Skeletal muscle satellite cell (primary cell): ENCODE measurements around the gene GPR78.

ENCODE experiments used
- H3K27me3 ChIP-seq: 2 replicates; pipeline ENCODE4 v1.7.0; 2013; ENCODE audit warnings: low read length; ENCODE audit not compliant: control insufficient read depth, insufficient read depth
- H3K36me3 ChIP-seq: 2 replicates; pipeline ENCODE4 v1.7.0; 2013; ENCODE audit warnings: mild to moderate bottlenecking, control low read depth, low read length; ENCODE audit not compliant: insufficient read depth
- H3K4me1 ChIP-seq: 2 replicates; pipeline ENCODE4 v1.7.0; 2013; ENCODE audit warnings: low read length; ENCODE audit not compliant: control insufficient read depth, insufficient read depth
- H3K4me2 ChIP-seq: 2 replicates; pipeline ENCODE4 v1.7.0; 2013; ENCODE audit warnings: mild to moderate bottlenecking, low read length
- H3K4me3 ChIP-seq: 2 replicates; pipeline ENCODE4 v1.7.0; 2013; ENCODE audit warnings: low read length
- H3K9ac ChIP-seq: 2 replicates; pipeline ENCODE4 v1.7.0; 2013; ENCODE audit warnings: mild to moderate bottlenecking, low read depth, low read length, moderate library complexity
- H3K9me3 ChIP-seq: replicated peaks from 2 replicates; pipeline ENCODE4 v1.7.0; 2013; ENCODE audit warnings: mild to moderate bottlenecking, control low read depth, low read length

Gene GPR78

DNA sequence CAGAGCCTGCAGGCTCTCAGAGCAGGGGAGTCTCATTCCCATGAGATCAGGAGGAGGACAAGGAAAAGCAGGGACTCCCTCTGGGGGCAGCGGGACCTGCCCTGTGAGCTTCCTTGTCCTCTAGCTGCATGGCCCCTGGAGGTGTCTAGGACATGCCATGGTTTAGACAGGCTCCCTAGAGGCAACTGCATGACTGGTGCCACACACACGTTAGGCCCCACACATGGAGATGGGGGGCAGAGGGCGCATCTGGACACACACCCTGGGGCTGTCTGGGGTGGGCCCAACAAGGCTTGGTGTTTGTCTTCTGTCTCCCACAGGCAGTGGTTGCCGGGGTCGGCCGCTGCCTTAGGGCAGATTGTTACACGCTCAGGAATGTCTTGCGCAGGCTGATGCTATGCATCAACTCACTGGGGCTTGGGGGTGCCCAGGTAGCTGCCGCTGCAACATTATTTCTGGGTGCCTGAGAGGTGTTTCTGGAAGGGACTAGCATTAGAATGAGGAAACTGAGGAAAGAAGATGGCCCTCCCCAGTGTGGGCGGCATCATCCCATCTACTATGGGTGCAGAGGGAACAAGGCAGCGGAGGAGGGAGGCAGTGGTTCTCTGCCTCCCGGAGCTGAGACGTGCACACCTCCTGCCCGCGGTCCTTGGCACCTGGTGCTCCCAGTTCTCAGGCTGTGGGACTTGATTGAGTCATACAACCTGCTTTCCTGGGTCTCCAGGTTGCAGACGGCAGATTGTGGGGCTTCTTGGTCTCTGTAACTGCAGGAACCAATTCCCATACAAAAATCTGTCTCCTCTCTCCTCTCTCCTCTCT is 32.1 kb upstream of the GPR78 start:
- Histone ChIP-seq H3K9me3 (no peaks in the 10 kb centered on the region), H3K9ac (no peak overlapping the region), H3K27me3 (peaks cover 14% of the 10 kb centered on the region), H3K36me3 (no peaks in the 10 kb centered on the region), H3K4me2 (no peak overlapping the region), H3K4me1 (peaks cover 27% of the 10 kb centered on the region), H3K4me3 (no peak overlapping the region)

DNA sequence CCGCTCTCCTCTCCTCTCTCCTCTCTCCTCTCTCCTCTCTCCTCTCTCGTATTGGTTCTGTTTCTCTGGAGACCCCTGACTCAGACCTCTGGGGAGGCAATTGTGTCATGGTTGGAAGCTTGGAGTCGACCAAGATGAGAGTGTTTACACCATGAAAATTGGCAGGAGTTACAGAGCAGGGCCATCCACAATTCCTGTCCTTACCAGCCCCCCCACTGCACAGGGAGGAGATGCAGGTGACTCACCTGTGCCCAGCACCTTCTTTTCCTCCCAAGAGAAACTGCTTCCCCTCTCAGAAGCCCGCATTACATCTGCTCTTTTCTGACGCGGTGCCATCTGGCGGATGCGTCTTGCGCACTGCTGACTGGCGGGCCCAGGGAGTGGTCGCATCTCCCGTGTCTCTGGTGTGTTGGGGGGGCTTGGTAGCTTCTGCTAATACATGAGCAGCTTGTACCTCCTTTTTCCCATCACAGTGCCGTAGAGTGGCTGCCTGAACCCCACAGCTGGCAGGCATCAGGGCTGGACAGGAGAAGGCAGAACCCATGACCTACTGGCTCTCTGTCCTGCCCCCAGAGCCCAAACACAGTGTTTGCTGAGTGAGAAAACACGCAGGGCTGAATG is 31.4 kb upstream of the GPR78 start:
- peaks cover 14% of the 10 kb centered on the region for H3K27me3 ChIP-seq
- no peak overlapping the region for H3K4me2 ChIP-seq
- peaks cover 27% of the 10 kb centered on the region for H3K4me1 ChIP-seq
- H3K4me3 ChIP-seq: no peak overlapping the region
- H3K36me3 ChIP-seq: no peaks in the 10 kb centered on the region
- H3K9me3 ChIP-seq: no peaks in the 10 kb centered on the region
- no peak overlapping the region for H3K9ac ChIP-seq

DNA sequence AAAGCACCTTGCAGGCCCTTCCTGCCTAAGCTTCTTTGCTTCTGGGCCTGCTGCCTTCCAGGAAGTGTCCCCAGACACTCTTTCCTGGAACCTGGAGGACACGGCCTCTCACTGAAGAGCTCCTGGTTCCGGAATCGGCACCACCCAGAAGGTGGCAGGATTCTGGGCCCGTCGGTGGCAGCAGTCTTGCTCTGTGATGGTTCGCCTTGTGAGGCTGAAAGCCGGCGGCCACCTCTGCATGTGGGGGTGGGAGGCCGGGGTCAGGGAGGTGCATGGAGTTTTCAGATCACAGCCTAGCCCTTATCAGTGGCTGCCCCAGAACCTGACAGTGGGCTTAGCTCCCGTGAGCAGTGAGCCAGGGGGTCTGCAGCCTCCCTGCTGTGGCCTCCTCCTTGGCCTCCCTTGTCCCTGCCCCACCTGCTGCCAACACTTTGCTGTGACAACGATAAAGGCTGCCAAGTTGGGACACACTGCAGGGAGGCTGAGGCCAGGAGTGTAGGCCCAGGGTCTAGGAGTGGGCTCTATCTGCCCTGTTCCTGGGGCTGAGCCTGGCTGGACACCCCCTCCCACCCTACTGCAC is 30.8 kb upstream of the GPR78 start:
- H3K9ac ChIP-seq: no peak overlapping the region
- H3K27me3 ChIP-seq: peaks cover 14% of the 10 kb centered on the region
- H3K4me1 ChIP-seq: peaks cover 25% of the 10 kb centered on the region
- H3K9me3 ChIP-seq: no peaks in the 10 kb centered on the region
- H3K4me3 ChIP-seq: no peak overlapping the region
- H3K4me2 ChIP-seq: no peak overlapping the region
- no peaks in the 10 kb centered on the region for H3K36me3 ChIP-seq

DNA sequence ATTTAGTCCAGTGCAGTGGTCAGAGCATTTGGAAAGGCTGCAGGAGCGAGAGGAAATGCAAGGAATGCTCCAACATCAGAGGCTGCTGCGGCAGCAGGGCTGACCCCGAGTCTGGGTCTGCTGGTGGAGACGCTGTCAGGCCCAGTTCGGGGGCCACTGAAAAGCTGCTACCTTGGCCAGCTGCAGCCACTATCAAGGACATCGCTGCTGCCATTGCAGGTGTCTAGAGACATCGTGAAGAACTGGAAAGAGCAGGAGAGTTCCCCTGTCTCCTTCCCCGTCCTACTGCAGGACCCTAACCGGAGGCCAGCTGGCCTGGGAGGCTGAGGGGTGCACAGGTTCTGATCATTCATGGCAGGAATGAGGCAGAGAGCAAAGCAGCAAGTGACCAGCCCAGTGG is 29.5 kb upstream of the GPR78 start:
- Histone ChIP-seq H3K9me3 (no peaks in the 10 kb centered on the region), H3K9ac (no peak overlapping the region), H3K4me3 (no peak overlapping the region), H3K4me2 (no peak overlapping the region), H3K36me3 (no peaks in the 10 kb centered on the region), H3K27me3 (peaks cover 14% of the 10 kb centered on the region), H3K4me1 (peaks cover 14% of the 10 kb centered on the region)

DNA sequence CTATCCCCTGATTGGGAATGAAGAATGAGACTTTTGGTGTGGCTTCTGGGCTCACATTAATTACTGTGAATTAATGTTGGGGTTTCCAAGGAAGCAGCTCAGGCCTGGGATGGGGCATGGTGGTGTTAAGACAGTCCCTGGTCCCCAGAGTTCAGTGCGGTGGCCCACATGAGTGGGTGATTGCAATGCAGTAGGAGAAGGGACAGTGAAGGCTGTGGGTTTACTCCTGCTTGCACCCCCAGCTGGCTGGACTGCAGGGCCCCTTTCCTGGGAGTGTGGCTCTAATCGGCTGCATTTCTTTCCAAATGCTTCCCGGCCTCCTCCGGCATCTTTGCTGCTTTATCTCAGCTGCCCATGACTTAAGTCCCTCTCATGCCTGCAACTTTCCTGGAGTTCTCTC is 28.2 kb upstream of the GPR78 start:
- H3K9me3 ChIP-seq: no peaks in the 10 kb centered on the region
- H3K4me2 ChIP-seq: no peak overlapping the region
- H3K27me3 ChIP-seq: peaks cover 14% of the 10 kb centered on the region
- H3K4me3 ChIP-seq: no peak overlapping the region
- H3K4me1 ChIP-seq: peaks cover 18% of the 10 kb centered on the region
- no peaks in the 10 kb centered on the region for H3K36me3 ChIP-seq
- no peak overlapping the region for H3K9ac ChIP-seq

DNA sequence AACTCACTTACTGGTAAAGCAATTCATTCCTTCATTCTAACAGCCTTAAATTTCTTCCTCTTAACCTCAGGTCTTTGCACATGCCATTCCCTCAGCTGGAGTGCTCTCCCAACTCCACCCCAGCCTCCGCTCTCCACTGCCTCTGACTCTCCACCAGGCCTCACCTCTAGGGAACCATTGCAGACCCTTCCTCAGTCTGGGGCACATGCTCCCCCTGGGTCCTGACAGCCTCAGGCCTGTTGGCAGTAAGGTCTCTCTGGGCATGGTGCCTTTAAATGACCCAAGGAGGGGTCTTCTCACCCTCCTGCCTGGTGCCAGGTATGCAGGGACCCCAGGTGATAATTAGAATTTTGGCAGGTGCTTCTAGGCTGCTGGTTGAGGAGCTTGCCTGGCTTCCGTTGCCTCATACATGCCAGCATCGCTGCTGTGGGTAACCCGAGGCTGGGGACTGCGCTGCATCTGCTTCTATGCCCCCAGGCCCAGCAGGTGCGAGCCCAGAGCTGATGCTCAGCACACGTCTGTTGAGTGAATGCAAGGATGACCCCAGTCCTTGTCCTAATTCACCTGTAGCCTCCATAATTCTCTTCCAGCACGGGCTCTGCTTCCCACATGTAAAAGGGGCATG is 27.5 kb upstream of the GPR78 start:
- Histone ChIP-seq H3K9me3 (no peaks in the 10 kb centered on the region), H3K27me3 (peaks cover 14% of the 10 kb centered on the region), H3K36me3 (no peaks in the 10 kb centered on the region), H3K9ac (no peak overlapping the region), H3K4me1 (peaks cover 12% of the 10 kb centered on the region), H3K4me2 (no peak overlapping the region), H3K4me3 (no peak overlapping the region)

DNA sequence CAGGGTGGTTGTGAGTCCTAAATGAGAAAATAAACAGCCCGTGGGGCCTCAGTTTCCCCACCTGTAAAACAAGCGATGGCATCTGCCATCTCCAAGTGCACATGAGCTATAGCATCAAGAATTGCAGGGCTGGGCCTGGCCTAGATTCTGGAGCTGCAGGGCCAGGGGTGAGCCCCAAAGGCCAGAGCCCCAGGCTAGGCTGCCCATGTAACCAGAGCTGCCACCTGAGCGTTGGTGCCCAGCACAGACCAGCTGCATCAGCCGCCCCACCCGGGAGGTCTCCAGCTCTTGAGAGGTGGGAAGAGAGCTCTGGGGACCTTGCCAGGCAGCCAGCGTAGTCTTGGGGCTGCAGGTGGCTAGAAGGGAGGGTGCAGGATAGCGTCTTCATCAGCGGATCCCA is 27.0 kb upstream of the GPR78 start:
- no peak overlapping the region for H3K9ac ChIP-seq
- no peaks in the 10 kb centered on the region for H3K9me3 ChIP-seq
- H3K27me3 ChIP-seq: peaks cover 14% of the 10 kb centered on the region
- no peaks in the 10 kb centered on the region for H3K36me3 ChIP-seq
- no peak overlapping the region for H3K4me3 ChIP-seq
- peaks cover 12% of the 10 kb centered on the region for H3K4me1 ChIP-seq
- no peak overlapping the region for H3K4me2 ChIP-seq

DNA sequence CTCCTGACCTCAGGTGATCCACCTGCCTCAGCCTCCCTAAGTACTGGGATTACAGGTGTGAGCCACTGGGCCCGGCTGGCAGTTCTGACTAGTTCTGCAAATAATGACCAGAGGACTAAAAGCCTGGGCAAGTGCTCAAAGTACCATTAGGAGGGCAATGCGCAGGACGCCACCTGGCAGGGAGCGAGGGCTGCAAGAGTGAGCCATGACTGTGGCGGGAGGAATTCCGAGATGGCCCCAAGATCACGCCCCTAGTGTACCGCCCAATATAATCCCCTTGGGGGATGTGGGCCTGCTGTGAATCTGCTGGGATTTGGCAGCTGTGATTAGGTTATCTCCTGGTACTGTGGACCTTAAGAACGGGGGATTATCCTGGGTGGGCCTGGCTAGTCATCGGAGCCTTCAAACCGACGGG is 26.2 kb upstream of the GPR78 start:
- no peaks in the 10 kb centered on the region for H3K9me3 ChIP-seq
- H3K36me3 ChIP-seq: no peaks in the 10 kb centered on the region
- no peak overlapping the region for H3K9ac ChIP-seq
- no peak overlapping the region for H3K4me2 ChIP-seq
- peaks cover 14% of the 10 kb centered on the region for H3K27me3 ChIP-seq
- H3K4me3 ChIP-seq: no peak overlapping the region
- H3K4me1 ChIP-seq: peaks cover 19% of the 10 kb centered on the region

DNA sequence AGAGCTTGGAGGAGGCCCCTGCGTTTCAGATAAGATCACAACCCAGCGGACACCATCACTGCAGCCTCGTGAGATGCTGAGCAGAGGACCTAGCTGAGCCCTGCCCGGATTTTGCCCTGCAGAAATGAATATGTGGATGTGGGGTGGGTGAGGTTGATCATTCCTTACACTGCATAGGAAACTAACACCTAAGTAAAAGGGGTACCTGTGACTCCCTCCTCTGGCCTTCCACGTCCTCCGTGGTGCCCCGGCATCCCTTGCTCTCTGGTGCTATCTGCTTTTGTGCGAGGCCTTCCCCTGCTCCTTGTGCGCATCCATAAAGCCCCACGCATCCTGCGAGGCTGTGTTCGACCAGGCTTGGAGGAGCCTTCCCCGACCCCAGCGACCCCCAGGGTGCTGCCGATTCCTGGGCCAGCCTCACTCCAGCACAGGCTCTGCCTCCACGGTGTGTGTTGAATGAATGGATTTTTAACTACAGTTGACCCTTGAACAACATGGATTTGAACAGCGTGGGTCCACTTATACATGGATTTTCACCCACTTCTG is 25.6 kb upstream of the GPR78 start:
- no peak overlapping the region for H3K4me2 ChIP-seq

DNA sequence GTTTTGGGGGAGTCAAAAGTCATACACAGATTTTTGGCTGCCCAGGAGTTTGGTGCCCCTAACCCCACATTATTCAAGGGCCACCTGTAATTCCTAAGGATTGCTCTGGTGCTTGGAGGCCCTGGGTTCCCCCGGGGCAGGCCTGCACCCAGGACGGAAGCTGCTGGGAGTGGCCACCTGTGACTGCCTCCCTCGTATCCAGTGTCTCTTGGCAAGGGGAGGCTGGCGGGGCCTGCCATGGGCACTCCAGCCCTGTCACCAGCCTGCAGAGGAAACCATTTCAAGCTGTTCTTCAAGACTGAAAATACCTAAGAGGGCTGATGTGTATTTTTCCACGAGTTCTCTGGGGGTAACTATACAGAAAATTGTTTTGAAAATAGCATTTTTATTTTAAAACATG is 24.5 kb upstream of the GPR78 start:
- H3K4me1 ChIP-seq: peaks cover 19% of the 10 kb centered on the region
- no peak overlapping the region for H3K4me3 ChIP-seq
- H3K9me3 ChIP-seq: no peaks in the 10 kb centered on the region
- no peak overlapping the region for H3K4me2 ChIP-seq
- no peaks in the 10 kb centered on the region for H3K36me3 ChIP-seq
- no peak overlapping the region for H3K9ac ChIP-seq
- peaks cover 9% of the 10 kb centered on the region for H3K27me3 ChIP-seq

More for the DNA sequence above, 25.6 kb upstream of the GPR78 start:
- no peak overlapping the region for H3K9ac ChIP-seq
- no peak overlapping the region for H3K4me3 ChIP-seq
- peaks cover 14% of the 10 kb centered on the region for H3K27me3 ChIP-seq
- H3K4me1 ChIP-seq: peaks cover 19% of the 10 kb centered on the region
- H3K9me3 ChIP-seq: no peaks in the 10 kb centered on the region
- H3K36me3 ChIP-seq: no peaks in the 10 kb centered on the region

DNA sequence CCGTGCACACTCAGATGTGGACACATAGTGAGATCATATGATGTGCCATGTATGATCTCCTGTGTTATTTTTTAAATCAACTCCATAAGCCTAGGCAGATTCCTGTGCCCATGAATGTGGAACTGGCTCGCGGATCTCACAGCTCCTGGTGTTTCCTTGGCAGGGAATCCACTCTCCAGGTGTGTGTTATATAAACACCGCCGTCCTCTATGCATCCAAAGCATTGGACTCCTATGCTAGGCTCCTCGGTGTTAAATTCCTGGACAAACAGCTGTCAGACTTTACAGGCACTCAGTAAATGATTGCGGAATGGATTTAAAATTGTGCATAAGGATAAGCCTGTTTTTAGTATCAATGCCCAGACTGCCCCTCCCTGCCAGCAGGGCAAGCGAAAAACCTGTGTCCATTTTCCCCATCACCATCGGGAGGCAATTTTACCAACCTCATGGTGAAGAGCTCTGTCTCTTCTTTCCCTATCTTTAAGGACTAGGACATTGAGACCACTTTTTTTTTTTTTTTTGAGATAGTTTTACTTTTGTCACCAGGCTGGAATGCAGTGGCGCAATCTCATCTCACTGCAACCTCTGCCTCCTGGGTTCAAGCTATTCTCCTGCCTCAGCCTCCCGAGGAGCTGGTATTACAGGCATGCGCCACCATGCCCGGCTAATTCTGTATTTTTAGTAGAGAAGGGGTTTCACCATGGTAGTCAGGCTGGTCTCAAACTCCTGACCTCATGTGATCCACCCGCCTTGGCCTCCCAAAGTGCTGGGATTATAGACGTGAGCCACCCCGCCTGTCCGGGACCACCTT is 23.6 kb upstream of the GPR78 start:
- Histone ChIP-seq H3K4me3 (no peak overlapping the region), H3K4me2 (no peak overlapping the region), H3K9me3 (no peaks in the 10 kb centered on the region), H3K9ac (no peak overlapping the region), H3K36me3 (no peaks in the 10 kb centered on the region), H3K27me3 (peaks cover 6% of the 10 kb centered on the region), H3K4me1 (peaks cover 19% of the 10 kb centered on the region)
